Retinal pigment epithelial cell (primary cell): Measurements from ENCODE around the gene TRPM8.

Experiments used
- DNase-seq: peaks from one replicate; pipeline ENCODE4 v3.0.0-alpha.2; 2010; ENCODE audit warnings: low read depth
- H3K4me3 ChIP-seq: 2 replicates; pipeline ENCODE4 v1.5.1; 2011; ENCODE audit warnings: mild to moderate bottlenecking, low read length, control low read depth, moderate library complexity
- CTCF ChIP-seq: conservative IDR thresholded peaks from 2 replicates; pipeline ENCODE4 v1.5.1; 2011; ENCODE audit warnings: low read depth, low read length, control low read depth, inconsistent platforms

Gene TRPM8

GRCh38 chr2:233922471-233922870 is 5.3 kb downstream of the TRPM8 start:
- no peak overlapping the region for H3K4me3 ChIP-seq
- no peak for DNase-seq
- no peak for TF ChIP-seq CTCF

GRCh38 chr2:233925402-233925801 is 8.2 kb downstream of the TRPM8 start:
- H3K4me3 ChIP-seq, result no peak overlapping the region
- no peak for DNase-seq
- no peak for TF ChIP-seq CTCF

GRCh38 chr2:233926806-233927205 is 9.6 kb downstream of the TRPM8 start:
- no peak overlapping the region for H3K4me3 ChIP-seq
- no peak for TF ChIP-seq CTCF
- no peak for DNase-seq

- peak; percentile 80 for TF ChIP-seq CTCF
- peak; percentile 3 for DNase-seq
- no peak overlapping the region for H3K4me3 ChIP-seq
Observed at GRCh38 chr2:233928594-233929351, 11.6 kb downstream of the TRPM8 start.

- no peak overlapping the region for H3K4me3 ChIP-seq
- TF ChIP-seq CTCF, result peak; percentile 17
- no peak for DNase-seq
Observed at GRCh38 chr2:233929352-233930022, 12.3 kb downstream of the TRPM8 start.

GRCh38 chr2:233934524-233934923 is 17.4 kb downstream of the TRPM8 start:
- DNase-seq, result no peak
- TF ChIP-seq CTCF, result no peak
- H3K4me3 ChIP-seq, result no peak overlapping the region

GRCh38 chr2:233935426-233935825 is 18.3 kb downstream of the TRPM8 start:
- DNase-seq, result no peak
- no peak overlapping the region for H3K4me3 ChIP-seq
- TF ChIP-seq CTCF, result no peak
